HEK293 (cell line): Measurements from ENCODE around the gene KIF19.

Source experiments
- ATF2 ChIP-seq: fragments of 450-650 bp; formaldehyde crosslinking; IDR thresholded peaks from 2 replicates; pipeline ENCODE4 v1.5.1; 2016; ENCODE audit warnings: missing biosample characterization, missing genetic modification characterization, low read depth
- CTCF ChIP-seq: fragments of 450-650 bp; formaldehyde crosslinking; IDR thresholded peaks from 2 replicates; pipeline ENCODE4 v1.5.1; 2016; ENCODE audit warnings: missing biosample characterization, missing genetic modification characterization
- FEZF1 ChIP-seq: fragments of 450-650 bp; formaldehyde crosslinking; IDR thresholded peaks from 2 replicates; pipeline ENCODE4 v1.5.1; 2016; ENCODE audit warnings: missing biosample characterization, missing genetic modification characterization
- GFI1B ChIP-seq: fragments of 450-650 bp; formaldehyde crosslinking; IDR thresholded peaks from 2 replicates; pipeline ENCODE4 v1.5.1; 2016; ENCODE audit warnings: missing biosample characterization, missing genetic modification characterization
- GLI2 ChIP-seq: fragments of 450-650 bp; formaldehyde crosslinking; IDR thresholded peaks from 2 replicates; pipeline ENCODE4; 2017; ENCODE audit warnings: missing biosample characterization, missing genetic modification characterization, low read depth, borderline replicate concordance
- PATZ1 ChIP-seq: fragments of 450-650 bp; formaldehyde crosslinking; IDR thresholded peaks from 2 replicates; pipeline ENCODE4 v1.5.1; 2016; ENCODE audit warnings: missing biosample characterization, missing genetic modification characterization
- WT1 ChIP-seq: fragments of 450-650 bp; formaldehyde crosslinking; IDR thresholded peaks from 2 replicates; pipeline ENCODE4 v1.5.1; 2016; ENCODE audit warnings: missing biosample characterization, missing genetic modification characterization
- ZBTB26 ChIP-seq: fragments of 450-650 bp; formaldehyde crosslinking; optimal IDR thresholded peaks from 2 replicates; pipeline ENCODE3; 2016; ENCODE audit warnings: missing biosample characterization, mild to moderate bottlenecking, missing genetic modification characterization
- ZNF514 ChIP-seq: fragments of 450-650 bp; formaldehyde crosslinking; IDR thresholded peaks from 2 replicates; pipeline ENCODE4 v1.5.1; 2016; ENCODE audit warnings: missing biosample characterization, missing genetic modification characterization
- ZNF530 ChIP-seq: fragments of 450-650 bp; formaldehyde crosslinking; IDR thresholded peaks from 2 replicates; pipeline ENCODE4 v1.5.1; 2016; ENCODE audit warnings: low read depth, missing biosample characterization, missing genetic modification characterization

- TF ChIP-seq CTCF (tag by site-specific recombination) (no peak), PATZ1 (no peak), WT1 (no peak), ZNF514 (tag by site-specific recombination) (no peak), GLI2 (tag by site-specific recombination) (no peak), FEZF1 (tag by site-specific recombination) (no peak), ZBTB26 (no peak), GFI1B (no peak), ZNF530 (tag by site-specific recombination) (no peak), ATF2 (tag by site-specific recombination) (no peak)
Observed at GRCh38 chr17:74288785-74289184, 37.2 kb upstream of the KIF19 start.
